ENCODE results near the gene OPN1SW.

Gene OPN1SW

GRCh38 chr7:128731184-128731583 is 44.4 kb downstream of the OPN1SW start:
- Histone ChIP-seq H3K36me3 (no peaks in the 10 kb centered on the region), H3K4me3 (ENCODE audit: low read depth in 1 of 2, low read length in 1 of 2) (no peak overlapping the region), H3K27me3 (peaks cover 15% of the 10 kb centered on the region), H3K9me3 (no peaks in the 10 kb centered on the region), H3K27ac (no peak overlapping the region), H3K4me1 (ENCODE audit: control insufficient read depth in 1 of 2, insufficient read depth in 1 of 2, low read depth in 1 of 2, low read length in 1 of 2) (peaks cover 11 to 14% of the 10 kb centered on the region in 2 experiments)
- TF ChIP-seq CTCF (IDR thresholded peaks at IDR 0.05), result no peak

GRCh38 chr7:128729494-128729893 is 46.1 kb downstream of the OPN1SW start:
- Histone ChIP-seq H3K4me1 (ENCODE audit: control insufficient read depth in 1 of 2, insufficient read depth in 1 of 2, low read depth in 1 of 2, low read length in 1 of 2) (peaks cover 0 to 7% of the 10 kb centered on the region in 2 experiments), H3K4me3 (ENCODE audit: low read depth in 1 of 2, low read length in 1 of 2) (no peak overlapping the region), H3K27ac (no peak overlapping the region), H3K36me3 (no peaks in the 10 kb centered on the region), H3K27me3 (peaks cover 15% of the 10 kb centered on the region), H3K9me3 (no peaks in the 10 kb centered on the region)
- TF ChIP-seq CTCF (IDR thresholded peaks at IDR 0.05), result no peak

GRCh38 chr7:128728598-128728997 is 47.0 kb downstream of the OPN1SW start:
- H3K27me3 ChIP-seq, result peaks cover 15% of the 10 kb centered on the region
- H3K9me3 ChIP-seq, result no peaks in the 10 kb centered on the region
- no peak overlapping the region for H3K4me3 ChIP-seq (ENCODE audit: low read depth in 1 of 2, low read length in 1 of 2)
- H3K4me1 ChIP-seq (ENCODE audit: control insufficient read depth in 1 of 2, insufficient read depth in 1 of 2, low read depth in 1 of 2, low read length in 1 of 2), result peaks cover 0 to 7% of the 10 kb centered on the region in 2 experiments
- H3K36me3 ChIP-seq, result no peaks in the 10 kb centered on the region
- no peak overlapping the region for H3K27ac ChIP-seq
- no peak for TF ChIP-seq CTCF (IDR thresholded peaks at IDR 0.05)

- Histone ChIP-seq H3K36me3 (no peaks in the 10 kb centered on the region), H3K9me3 (no peaks in the 10 kb centered on the region), H3K4me3 (ENCODE audit: low read depth in 1 of 2, low read length in 1 of 2) (no peak overlapping the region), H3K27ac (no peak overlapping the region), H3K4me1 (ENCODE audit: control insufficient read depth in 1 of 2, insufficient read depth in 1 of 2, low read depth in 1 of 2, low read length in 1 of 2) (peaks cover 0 to 7% of the 10 kb centered on the region in 2 experiments), H3K27me3 (peaks cover 17% of the 10 kb centered on the region)
- TF ChIP-seq CTCF (IDR thresholded peaks at IDR 0.05), result no peak
These were observed 48.4 kb downstream of the OPN1SW start for GRCh38 chr7:128727239-128727638.

- H3K27me3 ChIP-seq, result peaks cover 20% of the 10 kb centered on the region
- no peak overlapping the region for H3K27ac ChIP-seq
- TF ChIP-seq CTCF (IDR thresholded peaks at IDR 0.05), result no peak
- H3K9me3 ChIP-seq, result no peaks in the 10 kb centered on the region
- peaks cover 0 to 7% of the 10 kb centered on the region in 2 experiments for H3K4me1 ChIP-seq (ENCODE audit: control insufficient read depth in 1 of 2, insufficient read depth in 1 of 2, low read depth in 1 of 2, low read length in 1 of 2)
- H3K4me3 ChIP-seq (ENCODE audit: low read depth in 1 of 2, low read length in 1 of 2), result no peak overlapping the region
- no peaks in the 10 kb centered on the region for H3K36me3 ChIP-seq
These were observed 48.9 kb downstream of the OPN1SW start for GRCh38 chr7:128726737-128727072.

Measured in neutrophil (primary cell).